Karpas-422 (cell line): ENCODE data around the gene ATXN1. TPM values are rescaled to one million over a fixed set of nuclear protein-coding genes. Genes with fewer than 3 reads are reported as not detected.

Experiments used
- DNase-seq: peaks from one replicate; pipeline ENCODE4 v3.0.0-alpha.2; 2015
- H2AFZ ChIP-seq: fragments of 200-600 bp; sonication (generic); 2 replicates; pipeline ENCODE4 v1.6.1; 2014; ENCODE audit warnings: antibody characterized with exemption, low read length, mixed read lengths
- H3K27ac ChIP-seq: fragments of 200-600 bp; sonication (generic); 2 replicates; pipeline ENCODE4 v1.5.1; 2014; ENCODE audit warnings: mild to moderate bottlenecking, low read length, moderate library complexity
- H3K27me3 ChIP-seq: fragments of 200-600 bp; sonication (generic); 2 replicates; pipeline ENCODE4 v1.6.1; 2014; ENCODE audit warnings: low read length, mixed read lengths
- H3K36me3 ChIP-seq: fragments of 200-600 bp; sonication (generic); 2 replicates; pipeline ENCODE4 v1.6.1; 2014; ENCODE audit warnings: low read length, mixed read lengths; ENCODE audit not compliant: insufficient read depth
- H3K4me1 ChIP-seq: fragments of 200-600 bp; sonication (generic); 2 replicates; pipeline ENCODE4 v1.6.1; 2014; ENCODE audit warnings: mild to moderate bottlenecking, low read length, mixed read lengths
- H3K4me2 ChIP-seq: fragments of 200-600 bp; sonication (generic); 2 replicates; pipeline ENCODE4 v1.6.1; 2014; ENCODE audit warnings: low read length, low read depth, mild to moderate bottlenecking; ENCODE audit not compliant: poor library complexity, severe bottlenecking
- H3K4me3 ChIP-seq: fragments of 200-600 bp; sonication (generic); 2 replicates; pipeline ENCODE4 v1.5.1; 2014; ENCODE audit warnings: mild to moderate bottlenecking, antibody characterized with exemption, low read length, mixed read lengths
- H3K79me2 ChIP-seq: fragments of 200-600 bp; sonication (generic); 2 replicates; pipeline ENCODE4 v1.6.1; 2014; ENCODE audit warnings: mild to moderate bottlenecking, low read length, mixed read lengths
- H3K9ac ChIP-seq: fragments of 200-600 bp; sonication (generic); 2 replicates; pipeline ENCODE4 v1.6.0; 2014; ENCODE audit warnings: low read length
- H3K9me2 ChIP-seq: fragments of 200-600 bp; sonication (generic), shearing (Covaris generic); replicated peaks from 2 replicates; pipeline ENCODE4 v1.6.0; 2014; ENCODE audit warnings: mild to moderate bottlenecking, low read length, moderate library complexity; ENCODE audit not compliant: insufficient read depth
- H3K9me3 ChIP-seq: fragments of 300-700, 200-600 bp; sonication (generic); 2 replicates; pipeline ENCODE4 v1.6.1; 2014; ENCODE audit warnings: low read length, mixed read lengths
- H4K20me1 ChIP-seq: fragments of 200-600 bp; sonication (generic); 2 replicates; pipeline ENCODE4 v1.6.1; 2014; ENCODE audit warnings: mild to moderate bottlenecking, antibody characterized with exemption, low read length, low read depth; ENCODE audit not compliant: insufficient read depth
- total RNA-seq: library from RNA; depleted of rRNA; stranded (reverse); fragments of >200 nt; shearing (Covaris generic); gene quantifications from 2 replicates; pipeline ENCODE4 v1.2.3, GENCODE V29; 2014; ENCODE audit warnings: low replicate concordance

The ATXN1 gene
- total RNA-seq, 1 experiment from 2014 or later: 0.37 TPM

- no peak for DNase-seq
- peak overlapping the region; percentile 74 for H3K4me2 ChIP-seq
- no peaks in the 10 kb centered on the region for H3K9me3 ChIP-seq
- H2AFZ ChIP-seq: peak overlapping the region; percentile 71
- no peaks in the 10 kb centered on the region for H3K9me2 ChIP-seq
- H3K27ac ChIP-seq: peak overlapping the region; percentile 85
- H3K36me3 ChIP-seq: no peaks in the 10 kb centered on the region
- no peaks in the 10 kb centered on the region for H3K27me3 ChIP-seq
- H3K9ac ChIP-seq: peak overlapping the region; percentile 64
- H3K79me2 ChIP-seq: no peaks in the 10 kb centered on the region
- H3K4me1 ChIP-seq: peaks cover 68% of the 10 kb centered on the region
- H3K4me3 ChIP-seq: peak overlapping the region; percentile 60
- no peaks in the 10 kb centered on the region for H4K20me1 ChIP-seq
Observed at GRCh38 chr6:16320533-16321340, 440.5 kb downstream of the ATXN1 start.

GRCh38 chr6:16319813-16320532, 441.3 kb downstream of the ATXN1 start:
- Histone ChIP-seq H3K4me2 (peak overlapping the region; percentile 74), H3K4me1 (peaks cover 72% of the 10 kb centered on the region), H3K9me3 (no peaks in the 10 kb centered on the region), H3K9ac (peak overlapping the region; percentile 64), H3K36me3 (no peaks in the 10 kb centered on the region), H3K79me2 (no peaks in the 10 kb centered on the region), H3K9me2 (no peaks in the 10 kb centered on the region), H3K27me3 (no peaks in the 10 kb centered on the region), H3K4me3 (peak overlapping the region; percentile 60), H3K27ac (peak overlapping the region; percentile 85), H2AFZ (peak overlapping the region; percentile 71), H4K20me1 (no peaks in the 10 kb centered on the region)
- peak; percentile 89 for DNase-seq

GRCh38 chr6:16318953-16319720, 442.1 kb downstream of the ATXN1 start:
- Histone ChIP-seq H3K4me1 (peaks cover 65% of the 10 kb centered on the region), H3K27me3 (no peaks in the 10 kb centered on the region), H3K9me3 (no peaks in the 10 kb centered on the region), H3K4me3 (no peak overlapping the region), H2AFZ (no peak overlapping the region), H3K79me2 (no peaks in the 10 kb centered on the region), H3K9ac (peak overlapping the region; percentile 64; the same call in 1 of the 2 replicates), H3K36me3 (no peaks in the 10 kb centered on the region), H3K27ac (peak overlapping the region; percentile 85), H4K20me1 (no peaks in the 10 kb centered on the region), H3K4me2 (peak overlapping the region; percentile 74), H3K9me2 (no peaks in the 10 kb centered on the region)
- DNase-seq: no peak

- DNase-seq: no peak
- Histone ChIP-seq H3K9ac (no peak overlapping the region), H3K36me3 (no peaks in the 10 kb centered on the region), H3K27me3 (no peaks in the 10 kb centered on the region), H3K9me3 (no peaks in the 10 kb centered on the region), H2AFZ (no peak overlapping the region), H3K4me2 (no peak overlapping the region), H3K9me2 (no peaks in the 10 kb centered on the region), H3K4me3 (no peak overlapping the region), H3K4me1 (peaks cover 61% of the 10 kb centered on the region), H4K20me1 (no peaks in the 10 kb centered on the region), H3K79me2 (no peaks in the 10 kb centered on the region), H3K27ac (no peak overlapping the region)
Observed at GRCh38 chr6:16318538-16318937, 442.7 kb downstream of the ATXN1 start.

GRCh38 chr6:16316741-16317251, 444.5 kb downstream of the ATXN1 start:
- H3K27me3 ChIP-seq: no peaks in the 10 kb centered on the region
- peak overlapping the region; percentile 59 for H3K4me2 ChIP-seq
- H3K4me1 ChIP-seq: peaks cover 43% of the 10 kb centered on the region
- no peaks in the 10 kb centered on the region for H3K79me2 ChIP-seq
- no peaks in the 10 kb centered on the region for H3K9me3 ChIP-seq
- no peaks in the 10 kb centered on the region for H3K9me2 ChIP-seq
- H2AFZ ChIP-seq: peak overlapping the region; percentile 83
- no peaks in the 10 kb centered on the region for H3K36me3 ChIP-seq
- DNase-seq: peak; percentile 85
- H3K4me3 ChIP-seq: peak overlapping the region; percentile 38; the same call in 1 of the 2 replicates
- no peak overlapping the region for H3K9ac ChIP-seq
- no peak overlapping the region for H3K27ac ChIP-seq
- H4K20me1 ChIP-seq: no peaks in the 10 kb centered on the region

GRCh38 chr6:16314296-16314695, 447.0 kb downstream of the ATXN1 start:
- Histone ChIP-seq H3K4me1 (peaks cover 18% of the 10 kb centered on the region), H3K9ac (no peak overlapping the region), H3K27ac (no peak overlapping the region), H3K4me2 (no peak overlapping the region), H3K36me3 (no peaks in the 10 kb centered on the region), H3K27me3 (no peaks in the 10 kb centered on the region), H3K9me3 (no peaks in the 10 kb centered on the region), H2AFZ (no peak overlapping the region), H3K4me3 (no peak overlapping the region), H3K79me2 (no peaks in the 10 kb centered on the region), H4K20me1 (no peaks in the 10 kb centered on the region), H3K9me2 (no peaks in the 10 kb centered on the region)
- DNase-seq: no peak

- no peak overlapping the region for H3K4me2 ChIP-seq
- H3K4me3 ChIP-seq: no peak overlapping the region
- H3K9ac ChIP-seq: no peak overlapping the region
- no peaks in the 10 kb centered on the region for H3K9me3 ChIP-seq
- no peaks in the 10 kb centered on the region for H3K9me2 ChIP-seq
- H4K20me1 ChIP-seq: no peaks in the 10 kb centered on the region
- DNase-seq: no peak
- H3K79me2 ChIP-seq: no peaks in the 10 kb centered on the region
- no peaks in the 10 kb centered on the region for H3K27me3 ChIP-seq
- no peak overlapping the region for H2AFZ ChIP-seq
- H3K36me3 ChIP-seq: no peaks in the 10 kb centered on the region
- H3K4me1 ChIP-seq: peaks cover 16% of the 10 kb centered on the region
- no peak overlapping the region for H3K27ac ChIP-seq
Observed at GRCh38 chr6:16313732-16314131, 447.5 kb downstream of the ATXN1 start.
